CD4-positive, alpha-beta memory T cell (primary cell): ENCODE data around the gene GRAP. TPM values are rescaled to one million over a fixed set of nuclear protein-coding genes. Genes with fewer than 3 reads are reported as not detected.

Experiments
- CTCF ChIA-PET: fragments of 350-600 bp; sonication (Branson Sonifier 250); formaldehyde crosslinking; loops from one replicate; lab custom pipeline; 2021; ENCODE audit warnings: inconsistent platforms; ENCODE audit not compliant: partially characterized antibody; lab: Charles Lee
- POLR2A ChIA-PET: fragments of 350-600 bp; sonication (Branson Sonifier 250); formaldehyde crosslinking; loops from one replicate; lab custom pipeline; 2021; ENCODE audit not compliant: partially characterized antibody; lab: Charles Lee
- DNase-seq, 5 donors: peaks; one replicate each; pipeline versions ENCODE4 v3.0.0 to v3.0.0-alpha.2; 2020 to 2022; ENCODE audit warnings: mixed read lengths in 1 of 5
- H3K27ac ChIP-seq: one replicate; pipeline ENCODE4 v1.7.0; 2013; ENCODE audit warnings: low read depth, low read length
- H3K27me3 ChIP-seq: 2 replicates; pipeline ENCODE4 v1.7.0; 2013; ENCODE audit warnings: mild to moderate bottlenecking, low read length, moderate library complexity; ENCODE audit not compliant: insufficient read depth
- H3K36me3 ChIP-seq: 2 replicates; pipeline ENCODE4 v1.7.0; 2013; ENCODE audit warnings: mild to moderate bottlenecking, low read length, moderate library complexity; ENCODE audit not compliant: insufficient read depth
- H3K4me1 ChIP-seq: 2 replicates; pipeline ENCODE4 v1.7.0; 2013; ENCODE audit warnings: mild to moderate bottlenecking, low read length, moderate library complexity; ENCODE audit not compliant: insufficient read depth
- H3K4me3 ChIP-seq, 2 donors: one replicate each; pipeline ENCODE4 v1.7.0; 2013; ENCODE audit warnings: low read length in 2 of 2, mild to moderate bottlenecking in 1 of 2
- H3K9me3 ChIP-seq, 2 donors: one replicate each; pipeline ENCODE4 v1.7.0; 2013; ENCODE audit warnings: low read length in 2 of 2, control low read depth in 1 of 2; ENCODE audit not compliant: control insufficient read depth in 1 of 2
- H3K27ac Mint-ChIP-seq, 7 donors: one replicate each; pipeline ENCODE4 v1.8.0; 2020 to 2021; ENCODE audit warnings: mixed read lengths in 7 of 7, mild to moderate bottlenecking in 6 of 7, inconsistent platforms in 3 of 7, moderate library complexity in 3 of 7
- H3K27me3 Mint-ChIP-seq, 2 donors: one replicate each; pipeline ENCODE4 v1.8.0; 2020 to 2021; ENCODE audit warnings: mixed read lengths in 2 of 2
- H3K36me3 Mint-ChIP-seq, 2 donors: one replicate each; pipeline ENCODE4 v1.8.0; 2020 to 2021; ENCODE audit warnings: mixed read lengths in 2 of 2, inconsistent platforms in 1 of 2, mild to moderate bottlenecking in 1 of 2
- H3K4me1 Mint-ChIP-seq, 4 donors: one replicate each; pipeline ENCODE4 v1.8.0; 2020 to 2021; ENCODE audit warnings: mixed read lengths in 4 of 4, mild to moderate bottlenecking in 1 of 4
- H3K4me3 Mint-ChIP-seq, 8 donors: one replicate each; pipeline ENCODE4 v1.8.0; 2020 to 2021; ENCODE audit warnings: mixed read lengths in 8 of 8, mild to moderate bottlenecking in 7 of 8, moderate library complexity in 6 of 8, inconsistent platforms in 3 of 8
- H3K9me3 Mint-ChIP-seq, 8 donors: one replicate each; pipeline ENCODE4 v1.8.0; 2020 to 2021; ENCODE audit warnings: mixed read lengths in 8 of 8, mild to moderate bottlenecking in 5 of 8, inconsistent platforms in 3 of 8, moderate library complexity in 1 of 8
- intact Hi-C: fragments of 100-400 bp; cut with micrococcal nuclease; formaldehyde crosslinking; loops from one replicate; pipeline ENCODE4 v1.15.1; 2023
- polyA plus RNA-seq, 2 donors: library from polyadenylated mRNA; unstranded; fragments of 300-500 nt; fragmentation: Illumina TruSeq; gene quantifications; one replicate each; pipeline ENCODE4 v1.2.3, GENCODE V29; 2021
- total RNA-seq, 2 experiments: library from RNA; stranded (reverse); gene quantifications; one replicate each; pipeline ENCODE4 v1.2.3, GENCODE V29; 2021

Gene GRAP
- total and polyA plus RNA-seq, 4 experiments from 2014 or later = 61.6 to 75.8 (median 66.6) TPM

DNA sequence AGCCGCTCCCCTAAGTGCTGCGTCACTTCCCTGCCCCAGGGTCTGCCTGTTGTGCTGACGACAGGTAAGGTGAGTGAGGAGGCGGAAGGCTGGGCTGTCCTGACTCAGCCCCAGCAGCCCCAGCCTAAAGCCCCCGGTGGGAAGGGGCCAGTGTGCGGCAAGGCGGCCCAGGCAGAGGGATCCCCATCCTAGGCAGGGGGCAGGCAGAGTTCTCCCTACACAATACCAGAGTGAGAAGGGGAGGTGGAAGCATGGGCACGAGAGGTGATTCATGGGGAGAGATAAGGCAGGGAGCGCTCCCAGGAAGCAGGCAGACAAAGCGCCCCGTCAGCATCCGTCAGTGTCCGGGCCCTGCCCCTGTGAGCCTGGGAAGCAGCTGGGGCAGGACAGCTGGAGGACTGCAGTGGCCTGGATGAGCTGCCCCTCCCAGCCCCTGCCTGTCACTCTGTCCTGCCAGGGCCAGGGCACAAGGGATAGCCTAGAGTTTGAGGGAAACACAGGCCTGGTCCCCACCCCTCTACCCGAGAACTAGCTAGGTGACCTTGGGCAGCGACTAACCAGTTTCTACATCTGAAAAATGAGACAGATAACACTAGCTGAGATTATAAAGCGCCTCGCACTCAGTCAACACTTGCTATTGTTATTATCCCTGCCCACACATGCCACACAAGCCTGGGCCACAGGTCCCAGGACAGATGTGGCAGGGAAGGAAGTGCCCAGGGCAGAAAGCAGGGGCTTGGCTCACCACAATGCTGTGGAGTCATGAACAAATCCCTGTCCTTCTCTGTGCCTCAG is 46.0 kb downstream of the GRAP start:
- Mint-ChIP-seq H3K4me3 (peak overlapping the region in 1 of 8 donors; percentile 25), H3K4me1 (peaks cover 19 to 44% (median 30%) of the 10 kb centered on the region in 4 donors)
- intact Hi-C loops = loop anchor here (10.0 kb wide), 1 partner anchor 376 kb away; no protein-coding TSS in a partner anchor

GRCh38 chr17:18999911-19000310 is 46.8 kb downstream of the GRAP start:
- no peak overlapping the region for H3K4me3 ChIP-seq
- H3K4me1 ChIP-seq = peaks cover 32% of the 10 kb centered on the region
- H3K9me3 ChIP-seq = no peaks in the 10 kb centered on the region
- H3K27me3 ChIP-seq = no peaks in the 10 kb centered on the region
- intact Hi-C loops = loop anchor here (10.0 kb wide), 1 partner anchor 375 kb away; no protein-coding TSS in a partner anchor
- no peak for DNase-seq
- POLR2A ChIA-PET = no interaction called here
- H3K4me1 Mint-ChIP-seq = peaks cover 19 to 46% (median 31%) of the 10 kb centered on the region in 4 donors
- H3K27ac Mint-ChIP-seq = no peak overlapping the region
- no peaks in the 10 kb centered on the region for H3K27me3 Mint-ChIP-seq
- H3K27ac ChIP-seq = no peak overlapping the region
- H3K36me3 ChIP-seq = no peaks in the 10 kb centered on the region
- H3K4me3 Mint-ChIP-seq = no peak overlapping the region
- peaks cover 0 to 11% (median 5%) of the 10 kb centered on the region in 8 donors for H3K9me3 Mint-ChIP-seq
- CTCF ChIA-PET = no interaction called here
- peaks cover 17 to 23% of the 10 kb centered on the region in 2 donors for H3K36me3 Mint-ChIP-seq

More for the DNA sequence above, 46.0 kb downstream of the GRAP start:
- no peaks in the 10 kb centered on the region for H3K27me3 Mint-ChIP-seq
- CTCF ChIA-PET = interaction anchor here (5.4 kb wide), 1 partner anchor 40 kb away, joined by 35 read pairs; no protein-coding TSS in a partner anchor
- H3K4me3 ChIP-seq = no peak overlapping the region
- H3K27ac Mint-ChIP-seq = peak overlapping the region in 2 of 7 donors; percentile 38 to 70
- peaks cover 35% of the 10 kb centered on the region for H3K4me1 ChIP-seq
- H3K9me3 ChIP-seq = no peaks in the 10 kb centered on the region
- H3K9me3 Mint-ChIP-seq = peaks cover 0 to 4% (median under 1%) of the 10 kb centered on the region in 8 donors
- no peak for DNase-seq
- no peak overlapping the region for H3K27ac ChIP-seq
- no peaks in the 10 kb centered on the region for H3K36me3 ChIP-seq
- POLR2A ChIA-PET = interaction anchor here (0.8 kb wide), 3 partner anchors 15 to 40 kb away, joined by 3 read pairs; no protein-coding TSS in a partner anchor
- no peaks in the 10 kb centered on the region for H3K27me3 ChIP-seq
- H3K36me3 Mint-ChIP-seq = peaks cover 16 to 17% of the 10 kb centered on the region in 2 donors

DNA sequence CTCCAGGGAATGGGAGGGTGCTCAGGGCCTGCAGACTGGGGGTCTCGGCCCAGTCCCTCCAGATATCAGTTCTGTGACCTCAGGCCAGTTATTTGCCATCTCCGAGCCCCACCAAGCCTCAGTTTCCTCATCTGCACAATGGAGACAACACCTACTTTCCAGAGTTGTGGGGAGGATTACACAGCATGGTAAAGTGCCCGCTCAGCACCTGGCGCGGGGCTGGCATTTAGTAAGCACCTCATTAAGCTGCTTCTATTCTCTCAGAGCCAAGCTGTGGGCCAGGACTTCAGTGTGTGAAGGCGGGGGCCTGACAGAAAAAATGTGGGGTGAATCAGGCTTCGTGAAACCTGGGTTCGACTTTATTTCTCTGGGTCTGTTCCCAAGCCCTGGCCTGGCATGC is 47.4 kb downstream of the GRAP start:
- ChIA-PET POLR2A (no interaction called here), CTCF (interaction anchor here (2.9 kb wide), 1 partner anchor 39 kb away, joined by 15 read pairs; no protein-coding TSS in a partner anchor)
- Histone ChIP-seq H3K27ac (no peak overlapping the region), H3K36me3 (no peaks in the 10 kb centered on the region), H3K9me3 (no peaks in the 10 kb centered on the region), H3K27me3 (no peaks in the 10 kb centered on the region), H3K4me1 (peaks cover 32% of the 10 kb centered on the region), H3K4me3 (no peak overlapping the region)
- Mint-ChIP-seq H3K27ac (no peak overlapping the region), H3K27me3 (no peaks in the 10 kb centered on the region), H3K36me3 (peaks cover 19 to 24% of the 10 kb centered on the region in 2 donors), H3K4me3 (no peak overlapping the region), H3K9me3 (peaks cover 0 to 11% (median 6%) of the 10 kb centered on the region in 8 donors), H3K4me1 (peaks cover 19 to 51% (median 32%) of the 10 kb centered on the region in 4 donors)
- intact Hi-C loops = no loop called here
- no peak for DNase-seq

DNA sequence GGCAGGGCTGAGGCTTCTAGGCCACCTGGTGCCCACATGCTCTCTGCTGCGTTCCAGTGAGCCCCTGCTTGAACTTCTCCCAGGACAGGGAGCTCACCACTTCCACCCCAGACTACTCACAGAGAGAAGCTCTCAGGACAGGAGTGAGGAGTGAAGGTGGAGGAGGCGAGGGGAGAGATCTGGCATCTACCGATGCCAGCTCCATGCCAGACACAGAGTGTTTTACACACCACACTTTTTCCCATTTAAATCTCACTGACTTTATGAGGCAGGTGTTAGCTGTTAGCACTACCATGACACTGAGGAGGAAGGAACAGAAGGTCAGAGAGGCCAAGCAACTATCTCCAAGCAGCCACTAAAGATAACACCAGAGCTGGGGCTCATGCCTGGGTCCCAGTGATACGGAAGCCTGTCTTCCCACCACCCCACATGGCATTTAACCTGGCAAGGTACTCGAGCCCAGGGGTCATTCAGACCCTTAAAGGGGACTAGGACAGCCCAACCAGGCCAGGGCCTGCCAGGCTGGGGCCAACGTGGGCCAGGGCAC is 49.0 kb downstream of the GRAP start:
- DNase-seq = no peak
- Histone ChIP-seq H3K27ac (no peak overlapping the region), H3K4me1 (peaks cover 37% of the 10 kb centered on the region), H3K4me3 (no peak overlapping the region), H3K36me3 (no peaks in the 10 kb centered on the region), H3K9me3 (no peaks in the 10 kb centered on the region), H3K27me3 (no peaks in the 10 kb centered on the region)
- ChIA-PET CTCF (interaction anchor here (2.9 kb wide), 1 partner anchor 37 kb away, joined by 15 read pairs; no protein-coding TSS in a partner anchor), POLR2A (interaction anchor here (1.5 kb wide), 1 partner anchor 139 kb away, joined by 4 read pairs; the partner anchor contains the start of gene PRPSAP2)
- H3K9me3 Mint-ChIP-seq = peaks cover 0 to 11% (median 6%) of the 10 kb centered on the region in 8 donors
- intact Hi-C loops = no loop called here
- peaks cover 26 to 55% (median 36%) of the 10 kb centered on the region in 4 donors for H3K4me1 Mint-ChIP-seq
- H3K27me3 Mint-ChIP-seq = no peaks in the 10 kb centered on the region
- H3K4me3 Mint-ChIP-seq = no peak overlapping the region
- peaks cover 24 to 25% of the 10 kb centered on the region in 2 donors for H3K36me3 Mint-ChIP-seq
- peak overlapping the region in 1 of 7 donors; percentile 13 for H3K27ac Mint-ChIP-seq

DNA sequence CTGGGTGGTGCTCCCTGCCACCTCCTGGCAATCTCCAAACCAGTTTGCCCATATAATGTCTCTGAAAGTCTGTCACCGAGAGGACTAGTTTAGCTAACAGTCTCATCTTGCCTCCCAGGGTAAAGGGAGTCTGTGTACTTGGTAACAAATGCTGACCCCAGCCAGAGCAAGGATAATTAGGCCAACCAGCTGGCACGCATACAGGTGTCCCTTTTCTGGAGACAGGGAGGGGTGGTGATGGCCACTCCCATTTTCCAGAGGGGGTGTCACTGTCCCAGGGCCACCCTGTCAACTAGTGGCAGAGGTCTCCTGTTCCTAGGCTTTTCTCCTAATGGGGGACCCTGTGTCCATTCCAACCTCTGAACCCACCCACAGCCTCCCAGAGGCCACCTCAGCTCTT is 50.3 kb downstream of the GRAP start:
- Mint-ChIP-seq H3K9me3 (peaks cover 0 to 11% (median 6%) of the 10 kb centered on the region in 8 donors), H3K36me3 (peaks cover 21% of the 10 kb centered on the region in 2 donors), H3K4me3 (no peak overlapping the region), H3K4me1 (peaks cover 18 to 50% (median 31%) of the 10 kb centered on the region in 4 donors), H3K27ac (no peak overlapping the region), H3K27me3 (no peaks in the 10 kb centered on the region)
- no peaks in the 10 kb centered on the region for H3K36me3 ChIP-seq
- H3K4me3 ChIP-seq = no peak overlapping the region
- H3K27ac ChIP-seq = no peak overlapping the region
- H3K4me1 ChIP-seq = peaks cover 31% of the 10 kb centered on the region
- intact Hi-C loops = no loop called here
- no peaks in the 10 kb centered on the region for H3K27me3 ChIP-seq
- ChIA-PET CTCF (interaction anchor here (1.4 kb wide), 1 partner anchor 27 kb away, joined by 3 read pairs; no protein-coding TSS in a partner anchor), POLR2A (interaction anchor here (1.4 to 1.5 kb wide), 2 partner anchors 8 to 138 kb away, joined by 4 read pairs; partner anchors contain the start of genes FAM83G and PRPSAP2)
- no peaks in the 10 kb centered on the region for H3K9me3 ChIP-seq
- DNase-seq = no peak

GRCh38 chr17:18995220-18995619 is 51.5 kb downstream of the GRAP start:
- Histone ChIP-seq H3K4me3 (no peak overlapping the region), H3K27ac (no peak overlapping the region), H3K9me3 (no peaks in the 10 kb centered on the region), H3K4me1 (peaks cover 26% of the 10 kb centered on the region), H3K27me3 (no peaks in the 10 kb centered on the region), H3K36me3 (no peaks in the 10 kb centered on the region)
- peaks cover 18 to 41% (median 28%) of the 10 kb centered on the region in 4 donors for H3K4me1 Mint-ChIP-seq
- peaks cover 21% of the 10 kb centered on the region in 2 donors for H3K36me3 Mint-ChIP-seq
- H3K27me3 Mint-ChIP-seq = no peaks in the 10 kb centered on the region
- intact Hi-C loops = no loop called here
- H3K9me3 Mint-ChIP-seq = peaks cover 0 to 11% (median 6%) of the 10 kb centered on the region in 8 donors
- H3K27ac Mint-ChIP-seq = no peak overlapping the region
- H3K4me3 Mint-ChIP-seq = no peak overlapping the region
- ChIA-PET CTCF (interaction anchor here (1.4 kb wide), 1 partner anchor 28 kb away, joined by 3 read pairs; no protein-coding TSS in a partner anchor), POLR2A (interaction anchor here (0.7 kb wide), 1 partner anchor 9 kb away, joined by 7 read pairs; the partner anchor contains the start of gene FAM83G)
- DNase-seq = no peak
